ENCODE data around the gene TRAF3IP1. TPM values are rescaled to one million over a fixed set of nuclear protein-coding genes. Genes with fewer than 3 reads are reported as not detected.
"Not testable (repeated sequence)": the region's sequence is repeated elsewhere in the genome, so short reads cannot be mapped to it uniquely, and the experiment has no call there.

TRAF3IP1 gene
- total and polyA plus RNA-seq, 9 donors, result 4.4 to 11.5 (median 8.3) TPM

DNA sequence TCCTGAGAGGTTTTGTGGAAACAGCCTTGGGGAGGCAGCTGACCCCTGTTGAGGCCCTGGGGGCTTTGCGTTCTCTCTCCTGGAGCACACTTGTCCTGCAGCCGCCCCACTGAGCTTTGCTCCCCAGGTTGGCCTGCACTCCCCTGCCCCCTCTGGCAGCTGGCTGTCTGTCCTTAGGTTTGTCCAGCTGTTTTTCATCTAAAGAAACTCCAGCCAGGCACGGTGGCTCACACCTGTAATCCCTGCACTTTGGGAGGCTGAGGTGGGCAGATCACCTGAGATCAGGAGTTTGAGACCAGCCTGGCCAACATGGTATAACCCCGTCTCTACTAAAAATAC, 84.9 kb downstream of the TRAF3IP1 start:
- not testable (repeated sequence) for H3K27me3 ChIP-seq (ENCODE audit: control insufficient read depth, insufficient read depth, low read length); DNase-seq; H3K36me3 ChIP-seq (ENCODE audit: control insufficient read depth, insufficient read depth, low read length); H3K4me1 ChIP-seq (ENCODE audit: control insufficient read depth, insufficient read depth, low read length); H3K4me3 ChIP-seq (ENCODE audit: low read length); H3K9me3 ChIP-seq (replicated peaks; ENCODE audit: control insufficient read depth, low read depth, low read length); H3K27ac ChIP-seq (ENCODE audit: low read length)
- 100% methylated on average over 2 of the region's 4 CpGs for WGBS (ENCODE audit: insufficient coverage)

DNA sequence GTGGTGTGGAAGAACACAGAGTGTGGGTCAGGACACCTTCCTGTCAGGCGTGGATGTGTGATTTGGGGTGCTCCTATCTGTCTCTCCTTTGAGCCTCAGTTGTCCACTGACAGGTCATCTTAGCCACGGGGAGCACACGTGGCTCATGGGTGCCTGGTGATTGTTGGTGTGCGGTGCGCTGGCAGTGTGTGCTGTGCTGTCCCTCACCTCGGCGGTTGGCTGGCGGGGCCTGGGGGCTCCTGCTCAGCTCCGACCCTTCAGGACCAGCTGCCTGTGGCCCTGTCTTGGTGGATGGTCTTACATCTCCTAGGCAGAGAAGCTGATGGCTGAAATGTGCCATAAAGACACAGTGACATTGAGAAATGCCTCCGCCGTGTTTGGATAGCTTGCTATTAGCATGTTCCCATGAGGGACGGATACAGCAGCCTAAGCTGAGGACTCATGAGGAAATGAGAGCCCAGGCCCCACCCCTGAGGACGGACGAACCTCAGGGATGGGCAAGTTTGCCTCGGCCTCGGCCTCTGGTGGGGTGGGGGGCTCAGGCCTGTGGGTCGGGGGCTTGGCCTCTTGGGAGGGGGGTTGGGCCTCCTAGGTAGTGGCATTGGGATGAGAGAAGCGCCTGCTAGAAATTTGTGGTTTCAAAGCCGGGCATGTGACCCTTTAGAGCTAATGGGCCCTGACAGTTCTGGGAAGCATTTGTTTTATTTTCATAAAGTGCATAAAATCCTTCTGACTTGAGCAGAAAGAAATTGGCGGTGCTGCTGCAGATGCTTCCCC, 86.1 kb downstream of the TRAF3IP1 start:
- peaks cover 8% of the 10 kb centered on the region for H3K36me3 ChIP-seq (ENCODE audit: control insufficient read depth, insufficient read depth, low read length)
- peaks cover 3% of the 10 kb centered on the region for H3K4me1 ChIP-seq (ENCODE audit: control insufficient read depth, insufficient read depth, low read length)
- 64% methylated on average over 17 of the region's 20 CpGs for WGBS (ENCODE audit: insufficient coverage)

DNA sequence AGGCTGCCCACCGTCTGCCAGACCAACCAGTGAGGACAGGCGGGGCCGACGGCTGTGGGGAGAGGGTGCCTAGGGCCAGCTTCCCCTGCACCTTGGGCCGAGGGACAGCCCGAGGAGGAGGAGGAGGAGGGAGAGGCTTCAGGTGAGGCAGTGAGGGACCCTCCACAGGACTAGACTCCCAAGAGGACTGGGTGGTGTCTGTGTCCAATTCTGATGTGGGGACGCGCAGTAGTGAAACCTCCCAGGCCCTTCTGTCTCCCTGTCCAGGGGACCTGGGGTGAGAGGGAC, 86.6 kb downstream of the TRAF3IP1 start:
- 70% methylated on average over 6 of the region's 8 CpGs for WGBS (ENCODE audit: insufficient coverage)
- no peak for DNase-seq

More for the DNA sequence above, 86.1 kb downstream of the TRAF3IP1 start:
- Histone ChIP-seq H3K9me3 (replicated peaks; ENCODE audit: control insufficient read depth, low read depth, low read length) (no peaks in the 10 kb centered on the region), H3K4me3 (ENCODE audit: low read length) (no peak overlapping the region), H3K27ac (ENCODE audit: low read length) (no peak overlapping the region), H3K27me3 (ENCODE audit: control insufficient read depth, insufficient read depth, low read length) (no peaks in the 10 kb centered on the region)
- no peak for DNase-seq

DNA sequence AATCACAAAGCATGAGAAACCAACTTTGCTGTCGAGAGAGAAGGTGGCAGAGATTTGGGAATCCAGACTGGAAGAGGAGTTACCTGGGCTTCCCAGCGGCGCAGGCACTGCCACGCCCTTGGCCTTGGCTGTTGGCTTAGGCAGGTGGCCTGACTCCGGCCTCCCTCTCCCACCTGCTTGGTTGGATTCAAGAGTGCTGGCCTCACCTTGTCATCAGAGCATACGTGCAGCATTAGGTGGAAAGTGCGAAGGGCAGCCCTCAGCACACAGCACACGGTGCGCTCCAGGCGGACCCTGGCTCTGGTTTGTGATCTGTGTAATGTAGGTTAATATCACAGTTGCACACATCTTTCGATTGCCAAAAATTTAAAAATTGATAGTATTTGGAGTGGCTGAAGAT, 87.2 kb downstream of the TRAF3IP1 start:
- Histone ChIP-seq H3K36me3 (ENCODE audit: control insufficient read depth, insufficient read depth, low read length) (peaks cover 8% of the 10 kb centered on the region), H3K27me3 (ENCODE audit: control insufficient read depth, insufficient read depth, low read length) (no peaks in the 10 kb centered on the region), H3K9me3 (replicated peaks; ENCODE audit: control insufficient read depth, low read depth, low read length) (no peaks in the 10 kb centered on the region), H3K4me1 (ENCODE audit: control insufficient read depth, insufficient read depth, low read length) (peaks cover 3% of the 10 kb centered on the region), H3K4me3 (ENCODE audit: low read length) (no peak overlapping the region), H3K27ac (ENCODE audit: low read length) (no peak overlapping the region)
- 87% methylated on average over 10 of the region's 11 CpGs for WGBS (ENCODE audit: insufficient coverage)
- DNase-seq, result no peak

More for the DNA sequence above, 86.6 kb downstream of the TRAF3IP1 start:
- Histone ChIP-seq H3K27me3 (ENCODE audit: control insufficient read depth, insufficient read depth, low read length) (no peaks in the 10 kb centered on the region), H3K4me3 (ENCODE audit: low read length) (no peak overlapping the region), H3K27ac (ENCODE audit: low read length) (no peak overlapping the region), H3K4me1 (ENCODE audit: control insufficient read depth, insufficient read depth, low read length) (peaks cover 3% of the 10 kb centered on the region), H3K9me3 (replicated peaks; ENCODE audit: control insufficient read depth, low read depth, low read length) (no peaks in the 10 kb centered on the region), H3K36me3 (ENCODE audit: control insufficient read depth, insufficient read depth, low read length) (peaks cover 8% of the 10 kb centered on the region)

DNA sequence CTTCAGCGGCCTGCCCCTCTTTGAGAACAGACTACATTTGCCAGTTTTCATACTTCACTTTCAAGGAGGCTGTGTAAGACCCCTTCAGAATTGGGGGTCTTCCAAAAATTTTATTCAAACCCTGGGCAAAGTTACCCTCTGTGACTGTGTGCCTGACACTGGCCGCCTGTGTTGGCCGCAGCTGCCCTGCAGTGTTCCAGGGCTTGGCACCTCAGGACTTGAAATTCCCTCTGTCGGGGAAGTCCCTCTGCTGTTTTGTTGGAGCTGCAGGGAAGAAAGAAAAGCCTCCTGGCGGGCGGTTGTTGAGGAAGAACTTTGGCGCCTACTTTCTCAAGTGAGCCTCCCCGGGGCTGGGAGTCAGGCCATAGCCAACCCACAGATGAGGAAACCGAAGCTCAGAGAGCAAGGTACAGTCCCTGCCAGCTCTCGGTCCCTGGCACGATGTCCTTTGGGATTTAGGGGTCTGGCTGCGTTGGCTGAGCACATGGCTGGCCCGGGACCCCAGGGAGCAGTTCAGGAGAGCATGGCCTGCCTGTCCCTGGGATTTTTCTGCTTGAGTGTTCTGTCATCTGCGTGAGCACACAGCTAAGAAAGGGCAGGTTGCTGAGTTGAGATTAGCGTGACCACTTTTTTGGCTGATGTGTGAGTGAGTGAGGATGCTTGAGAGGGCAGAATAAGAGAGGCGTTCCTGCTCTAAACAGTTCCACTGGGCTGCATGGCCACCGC, 88.5 kb downstream of the TRAF3IP1 start:
- Histone ChIP-seq H3K27me3 (ENCODE audit: control insufficient read depth, insufficient read depth, low read length) (no peaks in the 10 kb centered on the region), H3K36me3 (ENCODE audit: control insufficient read depth, insufficient read depth, low read length) (peaks cover 8% of the 10 kb centered on the region), H3K4me1 (ENCODE audit: control insufficient read depth, insufficient read depth, low read length) (peaks cover 3% of the 10 kb centered on the region), H3K9me3 (replicated peaks; ENCODE audit: control insufficient read depth, low read depth, low read length) (no peaks in the 10 kb centered on the region), H3K4me3 (ENCODE audit: low read length) (no peak overlapping the region), H3K27ac (ENCODE audit: low read length) (no peak overlapping the region)
- no peak for DNase-seq
- whole genome bisulfite sequencing (ENCODE audit: insufficient coverage), result 77% methylated on average over 16 of the region's 17 CpGs

DNA sequence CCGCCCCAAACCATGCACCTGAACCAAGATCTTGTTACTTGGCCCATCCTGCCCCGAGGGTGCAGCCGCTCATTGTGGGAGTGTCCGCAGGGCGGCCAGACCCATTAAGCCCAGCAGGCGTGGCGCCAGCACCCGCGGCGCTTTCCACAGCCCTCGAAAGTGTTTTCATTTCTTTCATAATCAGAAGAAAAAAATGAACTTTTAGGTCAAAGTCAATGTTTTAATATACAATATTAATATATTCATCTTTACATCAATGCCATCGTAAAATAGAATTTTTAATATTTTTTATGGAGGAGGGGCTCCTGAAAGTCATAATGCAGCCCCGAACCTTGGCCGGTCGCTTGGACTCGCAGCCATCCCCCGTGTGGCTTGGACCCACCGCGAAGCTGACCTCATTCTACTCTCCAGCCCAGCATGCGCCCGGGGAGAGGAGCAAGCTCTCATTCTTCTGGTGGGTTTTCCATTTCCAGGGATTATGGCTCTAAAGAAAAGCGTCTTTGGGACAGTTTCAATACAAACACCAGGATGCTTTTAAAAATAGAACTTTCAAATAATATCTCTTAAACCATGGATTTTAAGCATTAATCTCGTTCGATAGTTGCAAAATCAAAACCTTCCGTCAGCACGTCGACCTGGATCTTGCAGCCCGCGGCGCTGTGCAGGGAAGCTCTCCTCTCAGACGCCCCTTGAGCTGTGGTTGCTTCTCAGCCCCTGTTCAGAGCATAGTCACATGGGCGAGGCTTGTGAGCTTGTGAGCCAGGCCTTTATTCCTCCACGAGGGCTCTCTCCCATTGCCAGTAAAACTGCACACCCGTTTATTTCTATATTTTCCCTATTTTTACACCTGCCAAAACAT, 89.3 kb downstream of the TRAF3IP1 start:
- Histone ChIP-seq H3K4me1 (ENCODE audit: control insufficient read depth, insufficient read depth, low read length) (peaks cover 3% of the 10 kb centered on the region), H3K4me3 (ENCODE audit: low read length) (no peak overlapping the region), H3K27me3 (ENCODE audit: control insufficient read depth, insufficient read depth, low read length) (no peaks in the 10 kb centered on the region), H3K27ac (ENCODE audit: low read length) (no peak overlapping the region), H3K9me3 (replicated peaks; ENCODE audit: control insufficient read depth, low read depth, low read length) (no peaks in the 10 kb centered on the region), H3K36me3 (ENCODE audit: control insufficient read depth, insufficient read depth, low read length) (peaks cover 8% of the 10 kb centered on the region)
- 60% methylated on average over 24 of the region's 34 CpGs for WGBS (ENCODE audit: insufficient coverage)
- no peak for DNase-seq

DNA sequence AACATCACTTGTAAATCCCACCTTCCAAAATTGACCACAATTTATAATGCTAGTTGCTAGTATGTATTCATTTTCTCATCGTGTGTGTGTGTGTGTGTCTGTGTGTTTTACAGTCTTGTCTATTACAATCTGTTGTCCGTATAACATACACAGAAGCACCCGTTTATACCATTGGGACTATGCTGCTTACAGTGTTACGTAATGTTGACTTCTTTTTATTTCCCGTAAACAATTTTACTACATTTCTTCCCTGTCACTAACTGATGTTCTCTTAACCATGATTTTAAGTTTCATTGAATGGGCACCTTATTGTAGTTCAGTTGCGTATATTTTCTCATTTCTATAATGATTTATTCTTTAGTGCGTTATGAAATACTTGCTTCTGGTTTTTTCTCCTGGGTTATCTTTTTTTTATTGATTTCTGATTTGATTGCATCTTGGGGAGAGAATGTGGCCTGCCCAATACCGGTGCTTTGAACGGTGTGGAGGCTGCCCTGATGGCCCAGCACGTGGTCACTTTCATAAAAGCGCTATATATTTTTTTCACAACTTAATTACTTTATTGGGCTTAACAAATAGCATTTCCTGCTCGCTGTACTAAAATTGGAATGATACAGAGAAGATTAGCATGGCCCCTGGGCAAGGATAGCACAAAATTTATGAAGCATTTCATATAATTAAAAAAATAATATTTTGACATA, 91.9 kb downstream of the TRAF3IP1 start:
- Histone ChIP-seq H3K9me3 (replicated peaks; ENCODE audit: control insufficient read depth, low read depth, low read length) (peaks cover 6% of the 10 kb centered on the region), H3K27me3 (ENCODE audit: control insufficient read depth, insufficient read depth, low read length) (peaks cover 2% of the 10 kb centered on the region), H3K27ac (ENCODE audit: low read length) (no peak overlapping the region), H3K4me1 (ENCODE audit: control insufficient read depth, insufficient read depth, low read length) (peaks cover 3% of the 10 kb centered on the region), H3K4me3 (ENCODE audit: low read length) (no peak overlapping the region), H3K36me3 (ENCODE audit: control insufficient read depth, insufficient read depth, low read length) (peaks cover 3% of the 10 kb centered on the region)
- WGBS (ENCODE audit: insufficient coverage), result no CpG with 5 or more reads among the region's 12 CpGs
- DNase-seq, result no peak

DNA sequence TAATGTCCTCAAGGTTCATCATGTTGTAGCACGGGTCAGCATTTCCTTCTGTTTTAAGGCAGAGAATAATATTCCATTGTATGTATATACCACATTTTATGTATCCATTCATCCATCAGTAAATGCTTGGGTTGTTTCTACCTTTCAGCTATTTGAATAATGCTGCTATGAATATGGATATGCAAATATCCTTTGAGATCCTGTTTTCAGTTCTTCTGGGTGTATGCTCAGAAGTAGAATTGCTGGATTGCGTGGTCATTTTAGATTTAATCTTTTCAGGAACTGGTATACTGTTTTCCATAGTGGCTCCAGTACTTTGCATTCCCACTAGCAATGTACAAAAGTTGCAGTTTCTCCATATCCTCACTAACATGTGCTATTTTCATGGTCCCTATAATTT, 93.0 kb downstream of the TRAF3IP1 start:
- Histone ChIP-seq H3K27ac (ENCODE audit: low read length) (no peak overlapping the region), H3K9me3 (replicated peaks; ENCODE audit: control insufficient read depth, low read depth, low read length) (peaks cover 6% of the 10 kb centered on the region), H3K27me3 (ENCODE audit: control insufficient read depth, insufficient read depth, low read length) (peaks cover 2% of the 10 kb centered on the region), H3K36me3 (ENCODE audit: control insufficient read depth, insufficient read depth, low read length) (no peaks in the 10 kb centered on the region), H3K4me3 (ENCODE audit: low read length) (no peak overlapping the region), H3K4me1 (ENCODE audit: control insufficient read depth, insufficient read depth, low read length) (peaks cover 5% of the 10 kb centered on the region)
- DNase-seq, result no peak
- no CpG with 5 or more reads among the region's 2 CpGs for WGBS (ENCODE audit: insufficient coverage)

DNA sequence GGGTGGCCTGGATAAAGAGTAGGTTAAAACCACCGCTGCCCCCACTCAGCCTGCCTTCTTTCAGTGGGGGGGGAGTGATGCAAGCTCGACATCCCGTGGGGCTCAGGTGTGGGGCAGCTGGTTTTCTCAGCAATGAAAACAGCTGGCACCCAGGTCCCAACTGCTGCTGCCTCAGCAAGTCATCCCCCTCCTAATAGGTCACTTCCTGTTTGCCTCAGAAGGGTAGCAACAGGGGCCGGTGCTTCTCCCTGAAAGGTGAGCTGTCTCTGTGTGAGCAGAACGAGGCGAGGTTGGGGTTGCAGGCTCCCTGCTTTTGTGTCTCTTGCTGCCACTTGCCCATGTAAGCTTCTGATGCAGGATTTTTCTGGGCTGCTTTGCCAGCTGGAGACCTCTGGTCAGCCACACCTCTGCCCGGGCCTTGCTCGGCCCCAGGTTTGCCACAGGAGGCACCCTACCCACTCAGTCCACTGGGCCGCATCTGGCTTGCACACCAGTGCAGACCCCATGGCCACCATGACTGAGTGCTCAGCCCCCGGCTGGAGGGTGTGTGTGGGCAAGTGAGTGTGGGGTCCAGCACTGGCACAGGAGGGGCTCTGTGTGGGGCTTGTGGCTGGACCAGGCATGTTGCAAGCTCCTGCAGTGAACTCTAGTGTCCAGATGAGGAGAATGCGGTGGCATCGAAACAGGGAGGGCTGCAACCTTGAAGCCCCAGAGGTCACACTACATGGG, 94.9 kb downstream of the TRAF3IP1 start:
- Histone ChIP-seq H3K36me3 (ENCODE audit: control insufficient read depth, insufficient read depth, low read length) (no peaks in the 10 kb centered on the region), H3K4me1 (ENCODE audit: control insufficient read depth, insufficient read depth, low read length) (peaks cover 15% of the 10 kb centered on the region), H3K27ac (ENCODE audit: low read length) (no peak overlapping the region), H3K9me3 (replicated peaks; ENCODE audit: control insufficient read depth, low read depth, low read length) (peaks cover 6% of the 10 kb centered on the region), H3K27me3 (ENCODE audit: control insufficient read depth, insufficient read depth, low read length) (peaks cover 2% of the 10 kb centered on the region), H3K4me3 (ENCODE audit: low read length) (no peak overlapping the region)
- DNase-seq, result no peak
- 77% methylated on average over 10 of the region's 12 CpGs for WGBS (ENCODE audit: insufficient coverage)

Data from muscle of leg (tissue), 11 donors.